HG03439 (cell line): Measurements from ENCODE around the gene PPP6C.
"Not testable (repeated sequence)": the region's sequence is repeated elsewhere in the genome, so short reads cannot be mapped to it uniquely, and the experiment has no call there.

Experiments
- ATAC-seq: cut with Tn5 transposase; IDR thresholded peaks from one replicate; pipeline ENCODE4 v1.9.1; 2021; ENCODE audit warnings: mild to moderate bottlenecking, moderate library complexity; ENCODE audit not compliant: unreplicated experiment

PPP6C gene

DNA sequence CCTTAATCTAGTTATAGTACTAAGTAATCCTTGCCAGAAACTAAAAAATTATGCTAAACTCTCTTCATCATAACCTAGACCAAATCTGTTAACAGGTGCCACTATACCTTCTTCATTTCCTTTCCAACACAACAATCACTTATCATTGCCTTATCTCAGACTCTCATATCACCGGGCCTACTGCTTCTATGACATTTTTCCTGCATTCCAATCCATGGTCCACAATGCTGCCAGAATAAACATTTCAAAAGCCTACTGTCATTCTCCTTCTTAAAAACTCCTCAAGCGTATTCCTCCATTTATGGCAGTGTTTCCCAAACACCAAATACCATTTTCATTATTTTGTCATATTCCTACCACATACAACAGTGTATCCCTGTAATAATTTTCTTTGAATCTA, 6.5 kb downstream of the PPP6C start:
- ATAC-seq: no peak

GRCh38 chr9:125181756-125182155, 7.8 kb downstream of the PPP6C start:
- not testable (repeated sequence) for ATAC-seq

- no peak for ATAC-seq
Measured at GRCh38 chr9:125180876-125181275, 8.7 kb downstream of the PPP6C start.

DNA sequence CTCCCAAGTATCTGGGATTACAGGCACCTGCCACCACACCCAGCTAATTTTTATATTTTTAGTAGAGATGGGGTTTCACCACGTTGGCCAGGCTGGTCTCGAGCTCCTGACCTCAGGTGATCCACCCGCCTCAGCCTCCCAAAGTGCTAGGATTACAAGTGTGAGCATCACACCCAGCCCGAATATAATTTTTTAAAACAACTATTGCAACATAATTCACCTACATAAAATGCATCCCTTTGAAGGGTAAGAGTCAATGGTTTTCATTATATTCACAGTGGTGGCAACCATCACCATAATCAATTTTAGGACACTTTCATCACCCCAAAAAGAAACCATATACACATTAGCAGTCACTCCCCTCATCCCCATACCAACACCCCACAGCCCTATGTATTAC, 9.8 kb downstream of the PPP6C start:
- ATAC-seq: not testable (repeated sequence)

GRCh38 chr9:125177888-125178287, 11.7 kb downstream of the PPP6C start:
- no peak for ATAC-seq

GRCh38 chr9:125176636-125177035, 13.0 kb downstream of the PPP6C start:
- no peak for ATAC-seq

DNA sequence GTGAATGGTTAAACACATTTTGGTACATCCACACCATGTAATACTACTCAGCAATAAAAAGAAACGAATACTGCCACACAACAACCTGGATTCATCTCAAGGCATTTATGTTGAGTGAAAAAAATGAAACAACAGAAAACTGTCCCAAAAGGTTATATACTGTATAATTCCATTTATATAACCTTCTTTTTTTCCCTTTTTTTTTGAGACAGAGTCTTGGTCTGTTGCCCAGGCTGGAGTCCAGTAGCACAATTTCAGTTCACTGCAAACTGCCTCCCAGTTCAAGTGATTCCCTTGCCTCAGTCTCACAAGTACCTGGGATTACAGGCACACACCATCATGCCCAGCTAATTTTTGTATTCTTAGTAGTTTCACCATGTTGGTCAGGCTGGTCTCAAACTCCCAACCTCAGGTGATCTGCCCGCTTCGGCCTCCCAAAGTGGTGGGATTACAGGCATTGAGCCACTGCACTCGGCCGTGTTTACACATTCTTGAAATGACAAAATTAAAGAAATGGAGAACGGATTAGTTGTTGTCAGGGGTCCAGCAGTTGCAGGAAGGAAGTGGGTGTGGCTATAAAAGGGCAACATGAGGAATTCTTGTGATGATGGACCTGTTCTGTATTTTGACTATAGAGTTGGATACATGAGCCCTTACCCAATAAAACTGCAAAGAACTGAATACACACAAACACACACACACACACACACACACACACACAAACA, 17.4 kb downstream of the PPP6C start:
- no peak for ATAC-seq

DNA sequence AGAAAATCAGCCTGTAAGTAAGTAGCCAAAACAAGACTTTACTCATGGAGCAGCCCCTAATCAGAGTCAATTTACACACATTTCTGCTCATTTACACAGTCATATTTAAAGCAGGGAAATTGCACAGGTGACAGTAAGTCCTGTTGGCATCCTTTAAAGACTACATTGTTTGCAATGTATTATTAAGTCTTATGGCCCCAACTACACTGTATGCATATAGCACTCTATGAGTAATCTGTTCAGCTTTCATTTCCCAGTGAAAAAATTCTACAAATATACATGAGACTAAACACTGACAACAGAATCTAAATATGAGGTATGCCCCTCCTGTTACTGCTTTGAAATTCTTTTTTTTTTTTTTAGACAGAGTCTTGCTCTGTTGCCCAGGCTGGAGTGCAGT, 19.7 kb downstream of the PPP6C start:
- no peak for ATAC-seq

DNA sequence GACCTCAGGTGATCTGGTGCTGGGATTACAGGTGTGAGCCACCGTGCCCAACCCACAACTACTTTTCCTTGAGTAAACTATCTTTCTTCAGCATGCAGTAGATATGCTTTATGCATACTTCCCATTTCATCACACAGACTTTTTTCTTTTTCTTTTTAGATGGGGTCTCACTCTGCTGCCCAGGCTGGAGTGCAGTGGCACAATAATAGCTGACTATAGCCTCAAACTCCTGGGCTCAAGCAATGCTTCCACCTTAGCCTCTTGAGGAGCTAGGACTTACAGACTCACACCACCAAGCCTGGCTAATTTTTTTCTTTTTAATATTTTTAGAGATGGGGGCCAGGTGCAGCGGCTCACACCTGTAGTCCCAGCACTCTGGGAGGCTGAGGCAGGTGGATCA, 22.8 kb downstream of the PPP6C start:
- no peak for ATAC-seq

DNA sequence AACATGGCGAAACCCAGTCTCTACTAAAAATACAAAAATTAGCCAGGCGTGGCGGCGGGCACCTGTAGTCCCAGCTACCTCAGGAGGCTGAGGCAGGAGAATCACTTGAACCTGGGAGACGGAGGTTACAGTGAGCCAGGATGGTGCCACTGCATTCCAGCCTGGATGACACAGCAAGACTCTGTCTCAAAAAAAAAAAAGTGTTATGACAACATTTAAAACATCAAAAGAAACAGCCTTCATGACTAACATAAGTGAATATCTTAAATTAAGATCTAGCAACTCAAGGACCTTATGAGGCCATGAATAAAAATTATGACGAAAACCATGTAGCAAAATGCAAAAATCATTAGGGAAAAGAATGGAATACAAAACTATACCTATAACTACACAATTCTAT, 26.7 kb downstream of the PPP6C start:
- not testable (repeated sequence) for ATAC-seq

- no peak for ATAC-seq
Measured at GRCh38 chr9:125161284-125161918, 28.2 kb downstream of the PPP6C start.

DNA sequence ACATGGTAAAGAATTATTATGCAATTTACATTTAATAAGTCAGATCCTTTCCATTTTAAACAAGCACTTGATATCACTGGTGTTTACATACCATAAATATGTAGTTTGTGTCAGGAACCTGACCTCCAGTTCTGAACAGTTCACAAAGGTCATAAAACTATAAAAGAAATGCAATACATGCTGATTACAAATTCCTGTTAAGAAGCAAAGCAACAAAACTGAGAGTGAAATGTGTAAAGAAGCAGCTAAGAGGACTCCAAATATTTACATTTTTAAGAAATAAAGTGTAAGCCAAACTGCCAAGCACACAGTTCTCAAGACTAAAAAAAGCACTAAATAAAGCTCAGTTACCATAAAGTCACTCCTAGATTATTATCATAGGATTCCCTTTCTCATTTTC, 28.9 kb downstream of the PPP6C start:
- no peak for ATAC-seq

DNA sequence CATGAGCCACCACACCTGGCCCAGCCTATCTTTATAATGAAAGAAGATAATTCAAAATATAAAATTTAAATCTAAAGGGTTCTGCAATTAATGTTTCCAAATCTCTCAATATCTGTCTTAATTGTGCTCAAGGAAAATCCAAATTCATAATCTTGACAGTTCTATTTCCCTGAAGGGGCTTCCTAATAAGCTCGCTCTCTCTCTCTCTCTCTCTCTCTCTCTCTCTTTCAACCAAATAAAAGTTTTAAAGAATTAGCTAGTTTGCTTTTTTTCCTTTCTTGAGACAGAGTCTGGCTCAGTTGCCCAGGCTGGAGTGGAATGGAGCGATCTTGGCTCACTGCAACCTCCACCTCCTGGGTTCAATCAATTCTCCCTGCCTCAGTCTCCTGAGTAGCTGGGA, 33.1 kb downstream of the PPP6C start:
- no peak for ATAC-seq

GRCh38 chr9:125153712-125154367, 35.8 kb downstream of the PPP6C start:
- no peak for ATAC-seq

DNA sequence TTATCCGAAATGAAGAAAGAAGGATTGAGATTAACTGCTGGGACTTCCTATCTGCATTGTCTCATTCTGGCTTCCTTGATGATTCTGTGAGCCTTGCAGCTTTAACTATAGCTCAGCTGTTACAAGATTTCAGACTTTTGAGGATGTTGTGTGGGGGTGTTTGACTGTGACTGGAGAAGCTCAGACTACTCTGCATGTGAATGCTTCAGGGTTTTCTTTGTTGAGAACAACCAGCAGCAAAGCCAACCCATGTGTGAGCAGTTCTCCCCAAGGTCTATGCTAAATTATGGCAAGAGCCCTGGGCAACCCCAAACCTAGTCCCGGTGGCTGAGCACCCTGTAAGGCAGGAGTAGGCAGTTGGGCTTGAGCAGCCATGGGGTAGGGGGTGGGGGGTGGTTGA, 37.9 kb downstream of the PPP6C start:
- ATAC-seq: no peak

DNA sequence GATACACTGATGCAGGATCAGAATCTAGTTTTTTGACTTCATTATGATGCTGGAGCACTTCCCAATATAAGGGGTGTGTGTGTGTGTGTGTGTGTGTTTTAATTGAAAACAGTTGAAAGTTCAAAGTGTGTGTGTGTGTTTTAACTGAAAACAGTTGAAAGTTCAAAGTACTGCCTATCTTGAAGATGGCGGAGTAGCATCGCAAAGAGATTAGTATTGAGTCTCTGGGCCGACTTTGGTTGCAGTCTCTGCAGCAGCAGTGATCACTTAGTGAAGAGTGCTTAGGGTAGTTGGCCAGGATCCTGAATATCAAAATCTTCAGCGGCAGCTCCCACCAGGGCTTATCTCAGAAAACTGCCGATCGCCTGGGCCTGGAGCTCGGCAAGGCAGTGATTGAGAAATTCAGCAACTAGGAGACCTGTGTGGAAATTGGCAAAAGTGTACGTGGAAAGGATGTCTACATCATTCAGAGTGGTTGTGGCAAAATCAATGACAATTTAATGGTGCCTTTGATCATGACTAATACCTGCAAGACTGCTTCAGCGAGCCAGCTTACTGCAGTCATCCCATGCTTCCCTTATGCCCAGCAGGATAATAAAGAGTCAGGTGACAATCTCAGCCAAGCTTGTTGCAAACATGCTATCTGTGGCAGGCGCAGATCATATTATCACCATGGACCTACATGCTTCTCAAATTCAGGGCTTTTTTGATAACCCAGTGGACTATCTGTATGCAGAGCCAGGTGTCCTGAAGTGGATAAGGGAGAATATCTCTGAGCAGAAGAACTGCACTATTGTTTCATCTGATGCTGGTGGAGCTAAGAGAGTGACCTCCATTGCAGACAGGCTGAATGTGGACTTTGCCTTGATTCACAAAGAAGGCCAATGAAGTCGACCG, 39.0 kb downstream of the PPP6C start:
- no peak for ATAC-seq

GRCh38 chr9:125147401-125147951, 42.1 kb downstream of the PPP6C start:
- no peak for ATAC-seq

DNA sequence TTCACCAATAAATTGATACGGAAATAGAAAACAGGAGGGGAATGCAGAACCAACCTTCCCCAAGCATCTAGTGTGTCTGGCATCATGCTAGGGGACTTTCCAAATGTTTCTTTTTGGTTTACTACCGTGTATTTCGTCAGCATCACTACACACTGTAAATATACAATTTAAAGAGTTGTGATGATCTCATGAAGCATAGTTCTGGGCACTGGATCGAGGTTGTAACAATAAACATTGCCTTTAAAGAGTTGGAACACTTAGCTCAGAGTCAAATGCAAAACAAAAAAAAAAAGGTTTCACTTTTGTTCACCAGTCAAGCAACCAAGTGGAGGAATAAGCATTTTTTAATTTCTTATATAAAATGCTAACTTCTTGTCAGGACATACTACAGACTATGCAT, 43.4 kb downstream of the PPP6C start:
- ATAC-seq: no peak

DNA sequence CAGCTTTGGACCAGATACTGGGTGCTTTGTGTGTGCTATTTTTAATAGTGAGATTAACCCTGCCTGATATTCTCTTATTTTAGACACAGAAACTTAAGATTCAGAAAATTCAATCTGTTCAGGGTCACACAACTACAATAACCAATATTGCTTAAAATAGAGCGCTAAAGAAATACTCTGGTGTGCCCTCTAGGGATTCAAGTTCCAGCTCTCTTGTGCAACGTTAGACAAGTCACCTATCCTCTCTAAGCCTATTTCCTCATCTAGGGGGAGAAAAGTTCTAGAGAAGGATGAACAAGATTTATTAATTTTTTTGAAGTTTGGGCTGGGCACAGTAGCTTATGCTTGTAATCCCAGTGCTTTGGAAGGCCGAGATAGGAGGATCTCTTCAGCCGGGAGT, 44.2 kb downstream of the PPP6C start:
- no peak for ATAC-seq

GRCh38 chr9:125143377-125144090, 46.1 kb downstream of the PPP6C start, which contains the start of gene SCAI:
TSS of gene SCAI (minus strand) at chr9:125143528. CDS start at chr9:125143437, 91 bp downstream.
- peak; percentile 98 for ATAC-seq
